Osteoblast (primary cell): ENCODE measurements around the gene NAA35. TPM values are rescaled to one million over a fixed set of nuclear protein-coding genes. Genes with fewer than 3 reads are reported as not detected.

Experiments
- DNase-seq: peaks from one replicate; pipeline ENCODE4 v3.0.0; 2011; ENCODE audit warnings: low spot score, mixed read lengths; ENCODE audit not compliant: insufficient read length; ENCODE audit errors: missing footprints
- H2AFZ ChIP-seq: 2 replicates; pipeline ENCODE4 v1.6.0; 2011; ENCODE audit warnings: mild to moderate bottlenecking, low read length
- H3K27ac ChIP-seq: 2 replicates; pipeline ENCODE4 v1.5.1; 2011; ENCODE audit warnings: mild to moderate bottlenecking, low read depth, low read length, moderate library complexity
- H3K27me3 ChIP-seq: 2 replicates; pipeline ENCODE4 v1.6.0; 2012; ENCODE audit warnings: mild to moderate bottlenecking, control low read depth, inconsistent platforms, low read length, moderate library complexity; ENCODE audit not compliant: insufficient read depth
- H3K36me3 ChIP-seq: 2 replicates; pipeline ENCODE4 v1.5.1; 2011; ENCODE audit warnings: mild to moderate bottlenecking, low read length, control low read depth, moderate library complexity; ENCODE audit not compliant: insufficient read depth
- H3K4me1 ChIP-seq: 2 replicates; pipeline ENCODE4 v1.5.1; 2011; ENCODE audit warnings: mild to moderate bottlenecking, low read length, control low read depth, moderate library complexity; ENCODE audit not compliant: insufficient read depth
- H3K4me2 ChIP-seq: 2 replicates; pipeline ENCODE4 v1.6.0; 2011; ENCODE audit warnings: mild to moderate bottlenecking, low read length; ENCODE audit not compliant: insufficient read depth
- H3K4me3 ChIP-seq: fragments of 200-600 bp; sonication (generic); 3 replicates; pipeline ENCODE4 v1.5.1; 2012; ENCODE audit warnings: mild to moderate bottlenecking, low read length, inconsistent platforms; ENCODE audit not compliant: insufficient read depth
- H3K79me2 ChIP-seq: 2 replicates; pipeline ENCODE4 v1.6.0; 2012; ENCODE audit warnings: mild to moderate bottlenecking, low read length, control low read depth, inconsistent platforms; ENCODE audit not compliant: insufficient read depth
- H3K9me3 ChIP-seq: 2 replicates; pipeline ENCODE4 v1.5.1; 2011; ENCODE audit warnings: low read depth, low read length, control low read depth
- H4K20me1 ChIP-seq: 2 replicates; pipeline ENCODE4 v1.6.0; 2012; ENCODE audit warnings: mild to moderate bottlenecking, low read length, control low read depth; ENCODE audit not compliant: insufficient read depth
- total RNA-seq: library from RNA; depleted of rRNA; stranded (reverse); fragments of >200 nt; gene quantifications from 2 replicates; pipeline ENCODE4 v1.2.3, GENCODE V29; 2012
- TF ChIP-seq, protein P1 (sequence below): IDR thresholded peaks from 2 replicates; pipeline ENCODE4 v1.5.1; 2011; ENCODE audit warnings: mild to moderate bottlenecking, low read depth, low read length, moderate library complexity; ENCODE audit errors: extremely low read depth

Gene NAA35
- total RNA-seq, 1 donor = 23.5 TPM

DNA sequence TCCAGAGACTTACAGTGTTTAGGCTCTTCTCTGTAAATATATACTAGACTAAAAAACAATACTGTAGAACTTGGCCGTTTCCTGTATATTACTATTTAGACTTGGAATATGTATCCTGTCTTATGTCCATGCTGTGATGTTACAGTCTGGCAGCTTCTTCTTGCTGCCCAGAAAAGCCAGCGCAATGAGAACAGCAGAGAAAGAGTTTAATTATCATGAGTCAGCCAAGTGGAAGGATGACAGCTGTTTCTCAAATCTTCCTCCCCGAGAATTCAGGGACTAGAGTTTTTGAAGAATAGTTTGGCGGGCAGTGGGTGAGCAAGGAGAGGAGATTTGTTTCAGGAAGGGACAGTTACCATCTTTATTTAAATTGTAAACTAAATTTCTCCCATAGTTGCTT is 37.5 kb downstream of the NAA35 start:
- Histone ChIP-seq H3K4me1 (no peaks in the 10 kb centered on the region), H3K36me3 (peaks cover 29% of the 10 kb centered on the region), H3K27ac (no peak overlapping the region), H3K4me2 (no peak overlapping the region), H3K9me3 (no peaks in the 10 kb centered on the region), H3K27me3 (no peaks in the 10 kb centered on the region), H4K20me1 (no peaks in the 10 kb centered on the region), H3K79me2 (no peaks in the 10 kb centered on the region), H3K4me3 (no peak overlapping the region), H2AFZ (no peak overlapping the region)
- TF ChIP-seq, protein P1, sequence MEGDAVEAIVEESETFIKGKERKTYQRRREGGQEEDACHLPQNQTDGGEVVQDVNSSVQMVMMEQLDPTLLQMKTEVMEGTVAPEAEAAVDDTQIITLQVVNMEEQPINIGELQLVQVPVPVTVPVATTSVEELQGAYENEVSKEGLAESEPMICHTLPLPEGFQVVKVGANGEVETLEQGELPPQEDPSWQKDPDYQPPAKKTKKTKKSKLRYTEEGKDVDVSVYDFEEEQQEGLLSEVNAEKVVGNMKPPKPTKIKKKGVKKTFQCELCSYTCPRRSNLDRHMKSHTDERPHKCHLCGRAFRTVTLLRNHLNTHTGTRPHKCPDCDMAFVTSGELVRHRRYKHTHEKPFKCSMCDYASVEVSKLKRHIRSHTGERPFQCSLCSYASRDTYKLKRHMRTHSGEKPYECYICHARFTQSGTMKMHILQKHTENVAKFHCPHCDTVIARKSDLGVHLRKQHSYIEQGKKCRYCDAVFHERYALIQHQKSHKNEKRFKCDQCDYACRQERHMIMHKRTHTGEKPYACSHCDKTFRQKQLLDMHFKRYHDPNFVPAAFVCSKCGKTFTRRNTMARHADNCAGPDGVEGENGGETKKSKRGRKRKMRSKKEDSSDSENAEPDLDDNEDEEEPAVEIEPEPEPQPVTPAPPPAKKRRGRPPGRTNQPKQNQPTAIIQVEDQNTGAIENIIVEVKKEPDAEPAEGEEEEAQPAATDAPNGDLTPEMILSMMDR = no peak
- DNase-seq = no peak

DNA sequence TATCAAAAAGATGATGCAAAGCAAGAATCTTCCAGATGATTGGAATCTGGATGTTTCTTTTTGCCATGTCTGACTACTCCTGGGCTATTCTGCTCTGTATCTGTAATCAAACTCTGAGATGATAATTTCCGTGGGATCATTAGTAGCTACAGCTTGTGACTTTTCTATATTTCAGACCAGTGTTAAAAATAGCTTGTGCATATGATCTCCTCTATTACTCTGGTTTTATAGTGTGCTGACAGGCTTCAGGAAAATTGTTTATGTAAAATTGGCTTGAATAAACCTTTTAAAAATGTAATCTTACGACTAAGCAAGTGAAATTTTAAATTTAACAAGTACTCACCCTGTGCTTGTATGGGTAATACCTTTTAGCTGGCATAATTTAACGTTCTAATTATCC is 40.4 kb downstream of the NAA35 start:
- Histone ChIP-seq H3K36me3 (peaks cover 29% of the 10 kb centered on the region), H2AFZ (no peak overlapping the region), H4K20me1 (no peaks in the 10 kb centered on the region)

GRCh38 chr9:85984457-85984856 is 43.5 kb downstream of the NAA35 start:
- no peaks in the 10 kb centered on the region for H3K27me3 ChIP-seq
- no peak overlapping the region for H3K27ac ChIP-seq
- TF ChIP-seq, protein P1 = no peak
- H3K36me3 ChIP-seq = peaks cover 11% of the 10 kb centered on the region
- DNase-seq = no peak
- no peak overlapping the region for H3K4me3 ChIP-seq
- H4K20me1 ChIP-seq = no peaks in the 10 kb centered on the region
- H3K9me3 ChIP-seq = no peaks in the 10 kb centered on the region
- no peaks in the 10 kb centered on the region for H3K4me1 ChIP-seq
- H2AFZ ChIP-seq = no peak overlapping the region
- no peaks in the 10 kb centered on the region for H3K79me2 ChIP-seq
- no peak overlapping the region for H3K4me2 ChIP-seq

More for the DNA sequence above, 40.4 kb downstream of the NAA35 start:
- Histone ChIP-seq H3K27ac (no peak overlapping the region), H3K79me2 (no peaks in the 10 kb centered on the region), H3K9me3 (no peaks in the 10 kb centered on the region), H3K4me3 (no peak overlapping the region), H3K27me3 (no peaks in the 10 kb centered on the region), H3K4me1 (no peaks in the 10 kb centered on the region), H3K4me2 (no peak overlapping the region)
- TF ChIP-seq, protein P1 = no peak
- DNase-seq = no peak

- Histone ChIP-seq H3K27ac (no peak overlapping the region), H3K4me2 (no peak overlapping the region), H3K9me3 (no peaks in the 10 kb centered on the region), H2AFZ (no peak overlapping the region), H3K4me1 (no peaks in the 10 kb centered on the region), H3K36me3 (peaks cover 5% of the 10 kb centered on the region), H3K4me3 (no peak overlapping the region), H3K79me2 (no peaks in the 10 kb centered on the region), H4K20me1 (no peaks in the 10 kb centered on the region), H3K27me3 (no peaks in the 10 kb centered on the region)
- TF ChIP-seq, protein P1 = no peak
- DNase-seq = no peak
Observed at GRCh38 chr9:85987236-85987635, 46.3 kb downstream of the NAA35 start.
